LNCaP clone FGC (cell line): Measurements from ENCODE around the gene ATAD5.

ENCODE experiments used
- DNase-seq: peaks from one replicate; pipeline ENCODE4 v3.0.0-alpha.2; 2011; ENCODE audit warnings: low read depth
- H3K4me3 ChIP-seq: 2 replicates; pipeline ENCODE4 v1.5.1; 2011; ENCODE audit warnings: mild to moderate bottlenecking, low read depth, low read length, control low read depth
- CTCF ChIP-seq: IDR thresholded peaks from 2 replicates; pipeline ENCODE4 v1.5.1; 2012; ENCODE audit warnings: mild to moderate bottlenecking; ENCODE audit not compliant: control insufficient read depth, insufficient read depth; ENCODE audit errors: extremely low read depth

The ATAD5 gene

GRCh38 chr17:30824002-30824355 lies 7.8 kb upstream of the ATAD5 start:
- DNase-seq, result no peak
- peak overlapping the region; percentile 92 for H3K4me3 ChIP-seq
- no peak for TF ChIP-seq CTCF

GRCh38 chr17:30824356-30825145 lies 7.2 kb upstream of the ATAD5 start, which contains the start of gene CRLF3:
CRLF3 (minus strand) TSS chr17:30824692; CDS start chr17:30824651, 41 bp downstream.
- DNase-seq, result peak; percentile 82
- peak; percentile 49 for TF ChIP-seq CTCF
- H3K4me3 ChIP-seq, result peak within 1 kb of the TSS; percentile 92

- DNase-seq, result no peak
- no peak for TF ChIP-seq CTCF
- H3K4me3 ChIP-seq, result no peak overlapping the region
Measured at GRCh38 chr17:30827082-30827481, 4.7 kb upstream of the ATAD5 start.

GRCh38 chr17:30829022-30829421 lies 2.7 kb upstream of the ATAD5 start:
- no peak overlapping the region for H3K4me3 ChIP-seq
- no peak for DNase-seq
- no peak for TF ChIP-seq CTCF

GRCh38 chr17:30831257-30831656 lies 509 bp upstream of the ATAD5 start:
- DNase-seq, result no peak
- H3K4me3 ChIP-seq, result peak overlapping the region; percentile 99
- no peak for TF ChIP-seq CTCF

GRCh38 chr17:30832438-30833124 lies 815 bp downstream of the ATAD5 start:
- TF ChIP-seq CTCF, result no peak
- DNase-seq, result no peak
- H3K4me3 ChIP-seq, result peak overlapping the region; percentile 99
